K562 (cell line): ENCODE results near the gene CRYBG2. TPM values are rescaled to one million over a fixed set of nuclear protein-coding genes. Genes with fewer than 3 reads are reported as not detected.

Experiments used
- AFF4 ChIP-seq: sonication (generic); formaldehyde crosslinking; IDR thresholded peaks from 2 replicates; pipeline ENCODE4 v1.8.0; 2023; ENCODE audit warnings: mild to moderate bottlenecking, missing genetic modification reagents
- DNMT1 ChIP-seq: fragments of 450-650 bp; IDR thresholded peaks from 2 replicates; pipeline ENCODE4 v1.6.1; 2016; ENCODE audit warnings: antibody characterized with exemption, mild to moderate bottlenecking
- HMG20B ChIP-seq: fragments of 250-450 bp; sonication (Bioruptor Pico); IDR thresholded peaks from 2 replicates; pipeline ENCODE4 v1.5.0; 2021; ENCODE audit warnings: mild to moderate bottlenecking
- ID3 ChIP-seq, 2 experiments: fragments of 250-450 bp in 1 of 2; fragments of 450-650 bp in 1 of 2; sonication (Bioruptor Pico) in 1 of 2; IDR thresholded peaks; 2 replicates each; pipeline versions ENCODE4 v1.6.1 to v1.8.0; 2016 to 2021; ENCODE audit warnings: mild to moderate bottlenecking in 2 of 2, moderate library complexity in 2 of 2, missing compliant biosample characterization in 1 of 2, missing genetic modification characterization in 1 of 2
- LARP7 ChIP-seq: fragments of 450-650 bp; IDR thresholded peaks from 2 replicates; pipeline ENCODE4 v1.6.1; 2016
- POLR2G ChIP-seq: fragments of 200-400 bp; formaldehyde crosslinking; IDR thresholded peaks from 2 replicates; pipeline ENCODE4 v1.6.1; 2017; ENCODE audit warnings: low read depth, mild to moderate bottlenecking, antibody characterized with exemption, low read length, moderate library complexity
- RUNX1 ChIP-seq: sonication (generic); IDR thresholded peaks from 2 replicates; pipeline ENCODE4 v1.6.1; 2016; ENCODE audit warnings: antibody characterized with exemption, low read depth
- SMAD3 ChIP-seq: fragments of 450-650 bp; formaldehyde crosslinking; conservative IDR thresholded peaks from 2 replicates; pipeline ENCODE4 v1.4.0; 2020; ENCODE audit warnings: mild to moderate bottlenecking
- SMAD4 ChIP-seq: fragments of 250-450 bp; sonication (Bioruptor Pico); conservative IDR thresholded peaks from 2 replicates; pipeline ENCODE4 v1.8.0; 2021; ENCODE audit warnings: inconsistent platforms, mild to moderate bottlenecking, moderate library complexity
- SOX6 ChIP-seq: fragments of 450-650 bp; IDR thresholded peaks from 2 replicates; pipeline ENCODE4 v1.6.1; 2014; ENCODE audit warnings: mild to moderate bottlenecking
- ZNF41 ChIP-seq: fragments of 250-450 bp; sonication (Bioruptor Pico); conservative IDR thresholded peaks from 2 replicates; pipeline ENCODE4 v1.4.0; 2020; ENCODE audit warnings: mild to moderate bottlenecking
- ZNF77 ChIP-seq: fragments of 250-450 bp; sonication (Bioruptor Pico); IDR thresholded peaks from 2 replicates; pipeline ENCODE4 v1.5.0; 2020
- polyA plus RNA-seq, 8 experiments: library from polyadenylated mRNA; depleted of rRNA in 4 of 8; stranded (reverse) in 5 of 8; unstranded in 3 of 8; fragments of >200 nt; fragmentation: Nextera tagmentation in 2 of 8; fragmentation: Illumina TruSeq in 1 of 8; extraction: Ambion mirVana in 2 of 8; extraction: Trizol in 1 of 8; gene quantifications; 2 replicates each; pipeline versions ENCODE4 v1.2.1 to v1.2.3, GENCODE V29; 2011 to 2014; ENCODE audit warnings: inconsistent platforms in 1 of 8, missing spikeins in 1 of 8
- total RNA-seq, 7 experiments: library from RNA; depleted of rRNA in 6 of 7; stranded (reverse); fragments of >200 nt in 6 of 7; fragmentation: Illumina TruSeq in 2 of 7; extraction: Trizol in 2 of 7; gene quantifications; 2 replicates each; pipeline versions ENCODE4 v1.2.1 to v1.2.3, GENCODE V29; 2011 to 2021; ENCODE audit warnings: low replicate concordance in 1 of 7
- TF ChIP-seq, protein P1 (sequence below): fragments of 250-450 bp; sonication (Bioruptor Pico); IDR thresholded peaks from 2 replicates; pipeline ENCODE4 v1.5.0; 2021
- TF ChIP-seq, protein P2 (sequence below), 2 experiments: IDR thresholded peaks; 2 replicates each; pipeline ENCODE4 v1.6.1; 2011; ENCODE audit warnings: borderline replicate concordance in 1 of 2, control low read depth in 1 of 2, low read depth in 1 of 2, low read length in 1 of 2, mild to moderate bottlenecking in 1 of 2, mixed read lengths in 1 of 2, moderate library complexity in 1 of 2; ENCODE audit not compliant: insufficient read depth in 1 of 2, insufficient read length in 1 of 2, poor library complexity in 1 of 2, severe bottlenecking in 1 of 2; ENCODE audit errors: extremely low read depth in 1 of 2
- TF ChIP-seq, protein P3 (sequence below), 3 experiments: fragments of 200-800 bp in 1 of 3; sonication (Bioruptor generic) in 1 of 3; sonication (generic) in 1 of 3; formaldehyde crosslinking in 1 of 3; IDR thresholded peaks; 2 replicates each; pipeline versions ENCODE4 v1.6.1 to v1.8.0; 2016 to 2022; ENCODE audit warnings: mild to moderate bottlenecking in 2 of 3, missing compliant biosample characterization in 2 of 3, missing genetic modification characterization in 2 of 3, missing genetic modification reagents in 1 of 3

The CRYBG2 gene
- total and polyA plus RNA-seq, 9 of the 15 experiments (the other 6 are each of a cell fraction or from before 2014, with no cell fraction given), result 0.39 to 8.5 (median 3.7) TPM

GRCh38 chr1:26378088-26378878, 24.4 kb upstream of the CRYBG2 start (continued):
- TF ChIP-seq, protein P1, sequence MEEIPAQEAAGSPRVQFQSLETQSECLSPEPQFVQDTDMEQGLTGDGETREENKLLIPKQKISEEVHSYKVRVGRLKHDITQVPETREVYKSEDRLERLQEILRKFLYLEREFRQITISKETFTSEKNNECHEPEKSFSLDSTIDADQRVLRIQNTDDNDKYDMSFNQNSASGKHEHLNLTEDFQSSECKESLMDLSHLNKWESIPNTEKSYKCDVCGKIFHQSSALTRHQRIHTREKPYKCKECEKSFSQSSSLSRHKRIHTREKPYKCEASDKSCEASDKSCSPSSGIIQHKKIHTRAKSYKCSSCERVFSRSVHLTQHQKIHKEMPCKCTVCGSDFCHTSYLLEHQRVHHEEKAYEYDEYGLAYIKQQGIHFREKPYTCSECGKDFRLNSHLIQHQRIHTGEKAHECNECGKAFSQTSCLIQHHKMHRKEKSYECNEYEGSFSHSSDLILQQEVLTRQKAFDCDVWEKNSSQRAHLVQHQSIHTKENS (CRISPR knock-in tag), result 0 out of 2 replicates have a peak, but pooled peaks have one; percentile 17
- TF ChIP-seq LARP7, result peak; percentile 17; the same call in 1 of the 2 replicates
- peak; percentile 58 for TF ChIP-seq POLR2G
- TF ChIP-seq SMAD3 (CRISPR knock-in tag), result peak; percentile 84
- TF ChIP-seq, protein P2, sequence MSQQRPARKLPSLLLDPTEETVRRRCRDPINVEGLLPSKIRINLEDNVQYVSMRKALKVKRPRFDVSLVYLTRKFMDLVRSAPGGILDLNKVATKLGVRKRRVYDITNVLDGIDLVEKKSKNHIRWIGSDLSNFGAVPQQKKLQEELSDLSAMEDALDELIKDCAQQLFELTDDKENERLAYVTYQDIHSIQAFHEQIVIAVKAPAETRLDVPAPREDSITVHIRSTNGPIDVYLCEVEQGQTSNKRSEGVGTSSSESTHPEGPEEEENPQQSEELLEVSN (IDR thresholded peaks at IDR 0.05; ENCODE audit: borderline replicate concordance in 1 of 2, extremely low read depth in 1 of 2, insufficient read depth in 1 of 2, insufficient read length in 1 of 2, low read depth in 1 of 2, low read length in 1 of 2, poor library complexity in 1 of 2, severe bottlenecking in 1 of 2), result peak; percentile 91 to 94
- TF ChIP-seq AFF4 (CRISPR knock-in tag), result 0 out of 2 replicates have a peak, but pooled peaks have one; percentile 39
- no peak for TF ChIP-seq DNMT1
- TF ChIP-seq ZNF77 (CRISPR knock-in tag), result no peak
- peak; percentile 97 for TF ChIP-seq SMAD4 (CRISPR knock-in tag)
- no peak for TF ChIP-seq HMG20B (CRISPR knock-in tag)
- no peak for TF ChIP-seq ID3 (CRISPR knock-in tag; IDR thresholded peaks at IDR 0.05)
- TF ChIP-seq ID3 (tag; IDR thresholded peaks at IDR 0.05), result peak; percentile 86; the same call in 1 of the 2 replicates
- peak; percentile 91 for TF ChIP-seq SOX6
- TF ChIP-seq ZNF41 (CRISPR knock-in tag), result no peak
- TF ChIP-seq, protein P3, sequence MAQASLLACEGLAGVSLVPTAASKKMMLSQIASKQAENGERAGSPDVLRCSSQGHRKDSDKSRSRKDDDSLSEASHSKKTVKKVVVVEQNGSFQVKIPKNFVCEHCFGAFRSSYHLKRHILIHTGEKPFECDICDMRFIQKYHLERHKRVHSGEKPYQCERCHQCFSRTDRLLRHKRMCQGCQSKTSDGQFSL (CRISPR knock-in tag; IDR thresholded peaks at IDR 0.05), result peak; percentile 82
- TF ChIP-seq, protein P3 (tag; IDR thresholded peaks at IDR 0.05), result no peak
- peak; percentile 92 for TF ChIP-seq RUNX1
